Caco-2 (cell line): ENCODE measurements around the gene FGD5. TPM values are rescaled to one million over a fixed set of nuclear protein-coding genes. Genes with fewer than 3 reads are reported as not detected.

Experiments
- BruUV-seq: library from RNA; stranded (reverse); fragments of 400-500 nt; replicated peaks from 2 replicates; lab custom pipeline; 2021; lab: Mats Ljungman, UMichigan
- CTCF ChIA-PET: fragments of 300-600 bp; sonication (Branson Sonifier 250); formaldehyde crosslinking; loops from one replicate; lab custom pipeline; 2022; ENCODE audit warnings: antibody characterized with exemption; lab: Charles Lee
- POLR2A ChIA-PET: fragments of 300-600 bp; sonication (Branson Sonifier 250); formaldehyde crosslinking; loops from one replicate; lab custom pipeline; 2022; ENCODE audit warnings: antibody characterized with exemption; lab: Charles Lee
- DNase-seq, 2 experiments: peaks; one replicate each; pipeline versions ENCODE4 v3.0.0 to v3.0.0-alpha.2; 2020 to 2022
- H3K27me3 ChIP-seq: replicated peaks from 2 replicates; pipeline ENCODE4 v1.6.0; 2011; ENCODE audit warnings: low read length; ENCODE audit not compliant: control insufficient read depth, insufficient read depth
- H3K36me3 ChIP-seq: 2 replicates; pipeline ENCODE4 v1.5.1; 2011; ENCODE audit warnings: low read length; ENCODE audit not compliant: control insufficient read depth, insufficient read depth
- H3K4me1 ChIP-seq: fragments of 250-450 bp; sonication (Bioruptor Pico); 2 replicates; pipeline ENCODE4 v1.5.1; 2020; ENCODE audit warnings: mild to moderate bottlenecking
- H3K4me3 ChIP-seq: 2 replicates; pipeline ENCODE4 v1.5.1; 2011; ENCODE audit warnings: low read depth, mild to moderate bottlenecking, control low read depth, low read length
- H3K9me3 ChIP-seq: fragments of 250-450 bp; sonication (Bioruptor Pico); 2 replicates; pipeline ENCODE4 v1.5.1; 2020; ENCODE audit warnings: mild to moderate bottlenecking, moderate library complexity
- H3K27ac Mint-ChIP-seq: one replicate; pipeline ENCODE4 v1.8.0; 2022; ENCODE audit warnings: mixed read lengths; ENCODE audit not compliant: unreplicated experiment
- H3K27me3 Mint-ChIP-seq: one replicate; pipeline ENCODE4 v1.8.0; 2022; ENCODE audit warnings: mixed read lengths; ENCODE audit not compliant: insufficient read depth, unreplicated experiment
- H3K36me3 Mint-ChIP-seq: one replicate; pipeline ENCODE4 v1.8.0; 2022; ENCODE audit warnings: mild to moderate bottlenecking, mixed read lengths; ENCODE audit not compliant: insufficient read depth, unreplicated experiment
- H3K4me1 Mint-ChIP-seq: one replicate; pipeline ENCODE4 v1.8.0; 2022; ENCODE audit warnings: low read depth, mixed read lengths; ENCODE audit not compliant: unreplicated experiment
- H3K4me3 Mint-ChIP-seq: one replicate; pipeline ENCODE4 v1.8.0; 2022; ENCODE audit warnings: mild to moderate bottlenecking, moderate library complexity, mixed read lengths; ENCODE audit not compliant: unreplicated experiment
- H3K9me3 Mint-ChIP-seq: one replicate; pipeline ENCODE4 v1.8.0; 2022; ENCODE audit warnings: mixed read lengths; ENCODE audit not compliant: unreplicated experiment
- CTCF ChIP-seq, 2 experiments: fragments of 200-600 bp in 1 of 2; IDR thresholded peaks; 1 replicate in 1 of 2; 2 replicates in 1 of 2; pipeline versions ENCODE4 v1.5.1 to v1.8.0; 2011 to 2022; ENCODE audit warnings: antibody characterized with exemption in 1 of 2, control low read depth in 1 of 2, inconsistent platforms in 1 of 2, low read depth in 1 of 2, low read length in 1 of 2, mild to moderate bottlenecking in 1 of 2, moderate library complexity in 1 of 2; ENCODE audit not compliant: insufficient read depth in 1 of 2, severe bottlenecking in 1 of 2, unreplicated experiment in 1 of 2
- intact Hi-C: fragments of 100-400 bp; cut with micrococcal nuclease; formaldehyde crosslinking; loops from one replicate; pipeline ENCODE4 v1.10.0; 2022; ENCODE audit not compliant: unreplicated experiment
- total RNA-seq: library from RNA; stranded (reverse); gene quantifications from 2 replicates; pipeline ENCODE4 v1.2.3, GENCODE V29; 2022

The FGD5 gene
- total RNA-seq, 1 experiment from 2014 or later = 0.25 TPM

GRCh38 chr3:14875411-14876175, 56.8 kb downstream of the FGD5 start:
- Histone ChIP-seq H3K9me3 (no peaks in the 10 kb centered on the region), H3K27me3 (no peaks in the 10 kb centered on the region), H3K4me1 (no peaks in the 10 kb centered on the region), H3K4me3 (no peak overlapping the region), H3K36me3 (no peaks in the 10 kb centered on the region)
- CTCF ChIA-PET = no interaction called here
- no peaks in the 10 kb centered on the region for H3K36me3 Mint-ChIP-seq
- H3K4me1 Mint-ChIP-seq = no peaks in the 10 kb centered on the region
- no peak overlapping the region for H3K4me3 Mint-ChIP-seq
- no TSS peak for BruUV-seq
- H3K9me3 Mint-ChIP-seq = no peaks in the 10 kb centered on the region
- intact Hi-C loops = no loop called here
- no peak for TF ChIP-seq CTCF (IDR thresholded peaks at IDR 0.05; ENCODE audit: insufficient read depth in 1 of 2, low read depth in 1 of 2, low read length in 1 of 2, severe bottlenecking in 1 of 2, unreplicated experiment in 1 of 2)
- peaks cover 16% of the 10 kb centered on the region for H3K27me3 Mint-ChIP-seq
- H3K27ac Mint-ChIP-seq = no peak overlapping the region
- DNase-seq = no peak
- POLR2A ChIA-PET = no interaction called here

- Histone ChIP-seq H3K9me3 (no peaks in the 10 kb centered on the region), H3K36me3 (no peaks in the 10 kb centered on the region), H3K4me3 (no peak overlapping the region), H3K4me1 (no peaks in the 10 kb centered on the region), H3K27me3 (no peaks in the 10 kb centered on the region)
- BruUV-seq = no TSS peak
- ChIA-PET POLR2A (no interaction called here), CTCF (no interaction called here)
- Mint-ChIP-seq H3K9me3 (no peaks in the 10 kb centered on the region), H3K4me3 (no peak overlapping the region), H3K36me3 (no peaks in the 10 kb centered on the region), H3K27me3 (peaks cover 10% of the 10 kb centered on the region), H3K27ac (no peak overlapping the region), H3K4me1 (no peaks in the 10 kb centered on the region)
- no peak for DNase-seq
- intact Hi-C loops = no loop called here
- TF ChIP-seq CTCF (IDR thresholded peaks at IDR 0.05; ENCODE audit: insufficient read depth in 1 of 2, low read depth in 1 of 2, low read length in 1 of 2, severe bottlenecking in 1 of 2, unreplicated experiment in 1 of 2) = no peak
Measured at GRCh38 chr3:14876921-14877333, 58.2 kb downstream of the FGD5 start.

GRCh38 chr3:14877469-14877868, 58.7 kb downstream of the FGD5 start:
- no peaks in the 10 kb centered on the region for H3K27me3 ChIP-seq
- H3K9me3 ChIP-seq = no peaks in the 10 kb centered on the region
- Mint-ChIP-seq H3K4me1 (no peaks in the 10 kb centered on the region), H3K9me3 (no peaks in the 10 kb centered on the region), H3K27me3 (peaks cover 10% of the 10 kb centered on the region), H3K36me3 (no peaks in the 10 kb centered on the region), H3K27ac (no peak overlapping the region), H3K4me3 (no peak overlapping the region)
- ChIA-PET POLR2A (no interaction called here), CTCF (no interaction called here)
- intact Hi-C loops = no loop called here
- no TSS peak for BruUV-seq
- TF ChIP-seq CTCF (IDR thresholded peaks at IDR 0.05; ENCODE audit: insufficient read depth in 1 of 2, low read depth in 1 of 2, low read length in 1 of 2, severe bottlenecking in 1 of 2, unreplicated experiment in 1 of 2) = no peak
- no peak for DNase-seq
- H3K36me3 ChIP-seq = no peaks in the 10 kb centered on the region
- no peak overlapping the region for H3K4me3 ChIP-seq
- H3K4me1 ChIP-seq = no peaks in the 10 kb centered on the region
